HEK293 (cell line): Measurements from ENCODE around the gene LCE3A.

Experiments
- CTCF ChIA-PET: fragments of 350-600 bp; formaldehyde crosslinking; extraction: SDS; loops from one replicate; lab custom pipeline; 2021; ENCODE audit warnings: antibody characterized with exemption; lab: Yijun Ruan, JAX
- POLR2A ChIA-PET: fragments of 300-600 bp; formaldehyde crosslinking; extraction: SDS; loops from one replicate; lab custom pipeline; 2020; ENCODE audit warnings: antibody characterized with exemption, inconsistent platforms; lab: Yijun Ruan, JAX
- H3K27ac ChIP-seq: fragments of 200-500 bp; sonication (Bioruptor generic); 2 replicates; pipeline ENCODE4 v1.5.1; 2014; ENCODE audit warnings: low read depth, low read length, control low read depth, inconsistent platforms; ENCODE audit errors: extremely low read depth
- H3K36me3 ChIP-seq, 2 experiments: fragments of 200-500 bp in 1 of 2; sonication (Bioruptor generic) in 1 of 2; 1 replicate in 1 of 2; 2 replicates in 1 of 2; pipeline ENCODE4 v1.5.1; 2014 to 2017; ENCODE audit warnings: inconsistent platforms in 2 of 2, low read length in 2 of 2; ENCODE audit not compliant: control insufficient read depth in 2 of 2, insufficient read depth in 1 of 2
- H3K4me1 ChIP-seq: fragments of 200-500 bp; sonication (Bioruptor generic); 2 replicates; pipeline ENCODE4 v1.5.1; 2014; ENCODE audit warnings: mild to moderate bottlenecking, low read length, inconsistent platforms; ENCODE audit not compliant: control insufficient read depth, insufficient read depth
- H3K4me3 ChIP-seq: 2 replicates; pipeline ENCODE4 v1.5.1; 2011; ENCODE audit warnings: low read depth, mild to moderate bottlenecking, control low read depth, low read length, moderate library complexity
- H3K9me3 ChIP-seq: fragments of 200-500 bp; sonication (Bioruptor generic); 2 replicates; pipeline ENCODE4 v1.5.1; 2014; ENCODE audit warnings: low read depth, low read length, inconsistent platforms; ENCODE audit not compliant: control insufficient read depth, insufficient read depth
- ATF2 ChIP-seq: fragments of 450-650 bp; formaldehyde crosslinking; IDR thresholded peaks from 2 replicates; pipeline ENCODE4 v1.5.1; 2016; ENCODE audit warnings: missing biosample characterization, missing genetic modification characterization, low read depth
- GLI4 ChIP-seq: fragments of 450-650 bp; formaldehyde crosslinking; IDR thresholded peaks from 2 replicates; pipeline ENCODE4 v1.5.1; 2016; ENCODE audit warnings: missing biosample characterization, missing genetic modification characterization
- HOXD13 ChIP-seq: sonication (generic); formaldehyde crosslinking; IDR thresholded peaks from 2 replicates; pipeline ENCODE4 v1.8.0; 2022; ENCODE audit warnings: missing genetic modification reagents, borderline replicate concordance
- KLF17 ChIP-seq: fragments of 450-650 bp; formaldehyde crosslinking; IDR thresholded peaks from 2 replicates; pipeline ENCODE4 v1.5.1; 2016; ENCODE audit warnings: missing biosample characterization, missing genetic modification characterization
- KLF8 ChIP-seq: fragments of 450-650 bp; formaldehyde crosslinking; IDR thresholded peaks from 2 replicates; pipeline ENCODE4 v1.5.1; 2016; ENCODE audit warnings: missing biosample characterization, missing genetic modification characterization
- PRDM4 ChIP-seq: fragments of 450-650 bp; formaldehyde crosslinking; IDR thresholded peaks from 2 replicates; pipeline ENCODE4 v1.5.1; 2017; ENCODE audit warnings: missing biosample characterization, missing genetic modification characterization
- PRDM6 ChIP-seq: fragments of 450-650 bp; formaldehyde crosslinking; IDR thresholded peaks from 2 replicates; pipeline ENCODE4 v1.5.1; 2017; ENCODE audit warnings: missing biosample characterization, missing genetic modification characterization
- ZBTB17 ChIP-seq: fragments of 450-650 bp; formaldehyde crosslinking; IDR thresholded peaks from 2 replicates; pipeline ENCODE4 v1.5.1; 2016; ENCODE audit warnings: missing biosample characterization, missing genetic modification characterization
- ZNF132 ChIP-seq: fragments of 450-650 bp; formaldehyde crosslinking; IDR thresholded peaks from 2 replicates; pipeline ENCODE4 v1.5.1; 2017; ENCODE audit warnings: missing biosample characterization, missing genetic modification characterization, borderline replicate concordance
- ZNF19 ChIP-seq: fragments of 450-650 bp; formaldehyde crosslinking; IDR thresholded peaks from 2 replicates; pipeline ENCODE4; 2016; ENCODE audit warnings: missing biosample characterization, missing genetic modification characterization, low read depth
- ZNF24 ChIP-seq: fragments of 450-650 bp; formaldehyde crosslinking; IDR thresholded peaks from 2 replicates; pipeline ENCODE4 v1.5.1; 2016; ENCODE audit warnings: missing biosample characterization, missing genetic modification characterization
- ZNF248 ChIP-seq: fragments of 450-650 bp; formaldehyde crosslinking; IDR thresholded peaks from 2 replicates; pipeline ENCODE4 v1.5.1; 2017; ENCODE audit warnings: missing biosample characterization, missing genetic modification characterization
- ZNF266 ChIP-seq: fragments of 450-650 bp; formaldehyde crosslinking; IDR thresholded peaks from 2 replicates; pipeline ENCODE4 v1.5.1; 2016; ENCODE audit warnings: missing biosample characterization, missing genetic modification characterization, low read depth
- ZNF292 ChIP-seq: fragments of 450-650 bp; formaldehyde crosslinking; IDR thresholded peaks from 2 replicates; pipeline ENCODE4 v1.5.1; 2016; ENCODE audit warnings: low read depth, missing biosample characterization, missing genetic modification characterization, borderline replicate concordance
- ZNF302 ChIP-seq: fragments of 450-650 bp; formaldehyde crosslinking; IDR thresholded peaks from 2 replicates; pipeline ENCODE4 v1.5.1; 2016; ENCODE audit warnings: missing biosample characterization, missing genetic modification characterization, low read depth
- ZNF335 ChIP-seq: fragments of 450-650 bp; formaldehyde crosslinking; conservative IDR thresholded peaks from 2 replicates; pipeline ENCODE4 v1.5.1; 2016; ENCODE audit warnings: missing biosample characterization, missing genetic modification characterization
- ZNF350 ChIP-seq: fragments of 450-650 bp; formaldehyde crosslinking; IDR thresholded peaks from 2 replicates; pipeline ENCODE4 v1.5.0; 2017; ENCODE audit warnings: missing biosample characterization, mild to moderate bottlenecking, missing genetic modification characterization
- ZNF521 ChIP-seq: fragments of 450-650 bp; formaldehyde crosslinking; IDR thresholded peaks from 2 replicates; pipeline ENCODE4 v1.5.1; 2017; ENCODE audit warnings: missing biosample characterization, mild to moderate bottlenecking, missing genetic modification characterization
- ZNF558 ChIP-seq: fragments of 450-650 bp; formaldehyde crosslinking; IDR thresholded peaks from 2 replicates; pipeline ENCODE4 v1.5.1; 2016; ENCODE audit warnings: missing biosample characterization, missing genetic modification characterization
- ZNF658 ChIP-seq: fragments of 450-650 bp; formaldehyde crosslinking; IDR thresholded peaks from 2 replicates; pipeline ENCODE4; 2016; ENCODE audit warnings: missing biosample characterization, missing genetic modification characterization
- ZNF830 ChIP-seq: fragments of 450-650 bp; IDR thresholded peaks from 2 replicates; pipeline ENCODE4 v1.5.0; 2018; ENCODE audit warnings: missing biosample characterization, missing genetic modification characterization, low read depth, mild to moderate bottlenecking, moderate library complexity

LCE3A gene

GRCh38 chr1:152623203-152623844 is 421 bp upstream of the LCE3A start:
- no peaks in the 10 kb centered on the region for H3K36me3 ChIP-seq
- TF ChIP-seq ATF2 (tag by site-specific recombination), result no peak
- TF ChIP-seq ZNF830 (tag by site-specific recombination), result no peak
- TF ChIP-seq ZNF24 (tag by site-specific recombination), result no peak
- no peak for TF ChIP-seq ZNF350 (tag by site-specific recombination)
- TF ChIP-seq ZNF521 (tag by site-specific recombination), result no peak
- no peak for TF ChIP-seq ZNF19 (tag by site-specific recombination)
- no peak for TF ChIP-seq HOXD13 (CRISPR knock-in tag)
- TF ChIP-seq GLI4 (tag by site-specific recombination), result no peak
- no peak for TF ChIP-seq KLF8 (tag by site-specific recombination)
- no peak for TF ChIP-seq PRDM4 (tag by site-specific recombination)
- TF ChIP-seq ZNF335 (tag by site-specific recombination), result no peak
- no peak for TF ChIP-seq ZNF266 (tag by site-specific recombination)
- TF ChIP-seq ZNF292 (tag by site-specific recombination), result no peak
- no peak for TF ChIP-seq ZNF248 (tag by site-specific recombination)
- TF ChIP-seq, all 188 proteins: peak for 0
- H3K4me3 ChIP-seq, result no peak overlapping the region
- ChIA-PET POLR2A (no interaction called here), CTCF (interaction anchor here (0.7 to 1.2 kb wide), 3 partner anchors 13 to 355 kb away, joined by 3 to 4 read pairs (median 3); no protein-coding TSS in a partner anchor)
- no peak overlapping the region for H3K27ac ChIP-seq
- no peaks in the 10 kb centered on the region for H3K4me1 ChIP-seq
- H3K9me3 ChIP-seq, result no peaks in the 10 kb centered on the region

- TF ChIP-seq ZNF658 (tag by site-specific recombination), result no peak
- no peak for TF ChIP-seq ZBTB17 (tag by site-specific recombination)
- TF ChIP-seq ZNF302, result no peak
- TF ChIP-seq KLF17 (tag by site-specific recombination), result no peak
- no peak for TF ChIP-seq ZNF132 (tag by site-specific recombination)
- TF ChIP-seq ZNF558, result no peak
- TF ChIP-seq PRDM6 (tag by site-specific recombination), result no peak
- no peaks in the 10 kb centered on the region for H3K9me3 ChIP-seq
- ChIA-PET POLR2A (no interaction called here), CTCF (interaction anchor here (0.6 to 1.3 kb wide), 4 partner anchors 19 to 88 kb away, joined by 3 to 8 read pairs (median 4); no protein-coding TSS in a partner anchor)
- H3K36me3 ChIP-seq, result no peaks in the 10 kb centered on the region
- H3K4me1 ChIP-seq, result no peaks in the 10 kb centered on the region
- no peak overlapping the region for H3K4me3 ChIP-seq
- no peak overlapping the region for H3K27ac ChIP-seq
Measured at GRCh38 chr1:152621993-152622392, 910 bp downstream of the LCE3A start.
